HG02623 (cell line): ENCODE measurements around the gene PRR35.

Experiments
- ATAC-seq: cut with Tn5 transposase; IDR thresholded peaks from one replicate; pipeline ENCODE4 v1.9.1; 2021; ENCODE audit warnings: moderate library complexity; ENCODE audit not compliant: unreplicated experiment

Gene PRR35

GRCh38 chr16:560204-560700, at the start of gene PRR35:
Gene PRR35 (plus strand): TSS chr16:560394. CDS start chr16:563295, 2,901 bp downstream.
- no peak for ATAC-seq

GRCh38 chr16:512802-513201, 47.4 kb upstream of the PRR35 start:
- no peak for ATAC-seq

GRCh38 chr16:513950-514349, 46.2 kb upstream of the PRR35 start:
- ATAC-seq, result no peak

GRCh38 chr16:515175-515938, 44.8 kb upstream of the PRR35 start:
- ATAC-seq, result no peak

- ATAC-seq, result no peak
Observed at GRCh38 chr16:515939-516226, 44.3 kb upstream of the PRR35 start.

- no peak for ATAC-seq
Observed at GRCh38 chr16:516301-516700, 43.9 kb upstream of the PRR35 start.

- ATAC-seq, result no peak
Observed at GRCh38 chr16:518858-519257, 41.3 kb upstream of the PRR35 start.

GRCh38 chr16:519425-519824, 40.8 kb upstream of the PRR35 start:
- no peak for ATAC-seq

GRCh38 chr16:519841-520687, 40.1 kb upstream of the PRR35 start:
- ATAC-seq, result no peak

GRCh38 chr16:520847-521246, 39.3 kb upstream of the PRR35 start:
- no peak for ATAC-seq

GRCh38 chr16:521381-522210, 38.6 kb upstream of the PRR35 start:
- no peak for ATAC-seq

GRCh38 chr16:522320-523096, 37.7 kb upstream of the PRR35 start:
- no peak for ATAC-seq

- no peak for ATAC-seq
Observed at GRCh38 chr16:523097-523741, 37.0 kb upstream of the PRR35 start.

- no peak for ATAC-seq
Observed at GRCh38 chr16:524274-525040, 35.7 kb upstream of the PRR35 start.

GRCh38 chr16:525123-525519, 35.1 kb upstream of the PRR35 start:
- no peak for ATAC-seq

GRCh38 chr16:525520-526180, 34.5 kb upstream of the PRR35 start:
- no peak for ATAC-seq

- ATAC-seq, result no peak
Observed at GRCh38 chr16:526181-527014, 33.8 kb upstream of the PRR35 start.
